Gastrocnemius medialis (tissue), 4 donors: ENCODE results near the gene MTAP. TPM values are rescaled to one million over a fixed set of nuclear protein-coding genes. Genes with fewer than 3 reads are reported as not detected.
A peak's percentile ranks its signal among the peaks of the same experiment; 100 is the strongest.

Experiments used
- ATAC-seq, 2 donors: fragments of 150-250 bp; one replicate each; pipeline ENCODE4 v1.9.1; 2016
- DNase-seq, 2 donors: peaks; one replicate each; pipeline ENCODE4 v3.0.0-alpha.2; 2019
- H3K27ac ChIP-seq, 4 donors: fragments of 200-600 bp; sonication (generic); 1 replicate in 1 of 4; 2 replicates in 3 of 4; pipeline ENCODE4 v1.5.1; 2016 to 2018; ENCODE audit warnings: mild to moderate bottlenecking in 2 of 4, moderate library complexity in 1 of 4
- H3K27me3 ChIP-seq, 3 donors: fragments of 200-600 bp; sonication (generic) in 2 of 3; 1 replicate in 1 of 3; 2 replicates in 2 of 3; pipeline versions ENCODE4 v1.5.1 to v1.6.0; 2016 to 2019; ENCODE audit warnings: mild to moderate bottlenecking in 1 of 3, moderate library complexity in 1 of 3
- H3K36me3 ChIP-seq, 2 donors: fragments of 200-600 bp; sonication (generic) in 1 of 2; one replicate each; pipeline ENCODE4 v1.5.1; 2017 to 2018
- H3K4me1 ChIP-seq, 2 donors: fragments of 200-600 bp; sonication (generic) in 1 of 2; one replicate each; pipeline ENCODE4 v1.5.1; 2016 to 2017; ENCODE audit warnings: mild to moderate bottlenecking in 2 of 2
- H3K4me3 ChIP-seq, 4 donors: fragments of 200-600 bp; sonication (generic) in 3 of 4; 1 replicate in 1 of 4; 2 replicates in 3 of 4; pipeline ENCODE4 v1.5.1; 2016 to 2019; ENCODE audit warnings: mild to moderate bottlenecking in 2 of 4
- H3K9me3 ChIP-seq, 3 donors: fragments of 200-600 bp; sonication (generic) in 2 of 3; 1 replicate in 1 of 3; 2 replicates in 2 of 3; pipeline ENCODE4 v1.5.1; 2016 to 2019
- POLR2A ChIP-seq, 2 donors: fragments of 450-650 bp; IDR thresholded peaks; one replicate each; pipeline ENCODE4 v1.6.1; 2017; ENCODE audit warnings: antibody characterized with exemption in 2 of 2, mild to moderate bottlenecking in 2 of 2, moderate library complexity in 2 of 2
- in situ Hi-C, 4 donors: fragments of 200-750 bp; cut with MboI; loops; one replicate each; pipeline versions ENCODE4 v1.15.0 to v1.8.0; 2017; ENCODE audit warnings: low sequenced_read_pairs in 4 of 4
- intact Hi-C: fragments of 100-400 bp; cut with DNase I; formaldehyde crosslinking; loops from one replicate; pipeline ENCODE4 v1.15.1; 2023; ENCODE audit warnings: low total_unique reads
- total RNA-seq, 4 donors: library from RNA; depleted of rRNA; stranded (reverse); fragments of >200 nt; gene quantifications; one replicate each; pipeline versions ENCODE4 v1.1.0 to v1.2.3, GENCODE V29; 2016
- TF ChIP-seq, protein P1 (sequence below), 5 experiments: fragments of 450-650 bp in 3 of 5; fragments of 200-600 bp in 2 of 5; sonication (generic) in 2 of 5; IDR thresholded peaks in 4 of 5; conservative IDR thresholded peaks in 1 of 5; 1 replicate in 4 of 5; 2 replicates in 1 of 5; pipeline ENCODE4 v1.5.1; 2016 to 2019; ENCODE audit warnings: antibody characterized with exemption in 5 of 5, mild to moderate bottlenecking in 3 of 5, moderate library complexity in 3 of 5

The MTAP gene
- total RNA-seq, 4 donors from 2014 or later, result 6.2 to 11.0 (median 9.4) TPM

DNA sequence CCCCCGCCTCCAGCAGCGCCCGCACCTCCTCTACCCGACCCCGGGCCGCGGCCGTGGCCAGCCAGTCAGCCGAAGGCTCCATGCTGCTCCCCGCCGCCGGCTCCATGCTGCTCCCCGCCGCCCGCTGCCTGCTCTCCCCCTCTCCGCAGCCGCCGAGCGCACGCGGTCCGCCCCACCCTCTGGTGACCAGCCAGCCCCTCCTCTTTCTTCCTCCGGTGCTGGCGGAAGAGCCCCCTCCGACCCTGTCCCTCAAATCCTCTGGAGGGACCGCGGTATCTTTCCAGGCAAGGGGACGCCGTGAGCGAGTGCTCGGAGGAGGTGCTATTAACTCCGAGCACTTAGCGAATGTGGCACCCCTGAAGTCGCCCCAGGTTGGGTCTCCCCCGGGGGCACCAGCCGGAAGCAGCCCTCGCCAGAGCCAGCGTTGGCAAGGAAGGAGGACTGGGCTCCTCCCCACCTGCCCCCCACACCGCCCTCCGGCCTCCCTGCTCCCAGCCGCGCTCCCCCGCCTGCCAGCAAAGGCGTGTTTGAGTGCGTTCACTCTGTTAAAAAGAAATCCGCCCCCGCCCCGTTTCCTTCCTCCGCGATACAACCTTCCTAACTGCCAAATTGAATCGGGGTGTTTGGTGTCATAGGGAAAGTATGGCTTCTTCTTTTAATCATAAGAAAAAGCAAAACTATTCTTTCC lies 172.4 kb downstream of the MTAP start:
- peaks cover 93 to 100% (median 98%) of the 10 kb centered on the region in 3 donors for H3K27me3 ChIP-seq
- intact Hi-C loops, result loop anchor here (2.0 kb wide), 1 partner anchor 18 kb away; no protein-coding TSS in a partner anchor
- ATAC-seq (peak; percentile 52 to 53), DNase-seq (no peak)
- H3K36me3 ChIP-seq, result no peaks in the 10 kb centered on the region
- peaks cover 13% of the 10 kb centered on the region in 2 donors for H3K4me1 ChIP-seq
- H3K4me3 ChIP-seq, result peak overlapping the region; percentile 49 to 69 (median 54)
- H3K27ac ChIP-seq, result no peak overlapping the region
- in situ Hi-C loops, result loop anchor here in 2 of 4 donors (25.0 kb wide), 1 partner anchor 638 kb away; the partner anchor contains the start of gene KLHL9 (in 2 of the 2)
- TF ChIP-seq, protein P1, sequence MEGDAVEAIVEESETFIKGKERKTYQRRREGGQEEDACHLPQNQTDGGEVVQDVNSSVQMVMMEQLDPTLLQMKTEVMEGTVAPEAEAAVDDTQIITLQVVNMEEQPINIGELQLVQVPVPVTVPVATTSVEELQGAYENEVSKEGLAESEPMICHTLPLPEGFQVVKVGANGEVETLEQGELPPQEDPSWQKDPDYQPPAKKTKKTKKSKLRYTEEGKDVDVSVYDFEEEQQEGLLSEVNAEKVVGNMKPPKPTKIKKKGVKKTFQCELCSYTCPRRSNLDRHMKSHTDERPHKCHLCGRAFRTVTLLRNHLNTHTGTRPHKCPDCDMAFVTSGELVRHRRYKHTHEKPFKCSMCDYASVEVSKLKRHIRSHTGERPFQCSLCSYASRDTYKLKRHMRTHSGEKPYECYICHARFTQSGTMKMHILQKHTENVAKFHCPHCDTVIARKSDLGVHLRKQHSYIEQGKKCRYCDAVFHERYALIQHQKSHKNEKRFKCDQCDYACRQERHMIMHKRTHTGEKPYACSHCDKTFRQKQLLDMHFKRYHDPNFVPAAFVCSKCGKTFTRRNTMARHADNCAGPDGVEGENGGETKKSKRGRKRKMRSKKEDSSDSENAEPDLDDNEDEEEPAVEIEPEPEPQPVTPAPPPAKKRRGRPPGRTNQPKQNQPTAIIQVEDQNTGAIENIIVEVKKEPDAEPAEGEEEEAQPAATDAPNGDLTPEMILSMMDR (IDR thresholded peaks at IDR 0.05 in 4 of 5, conservative IDR thresholded peaks at IDR 0.05 in 1 of 5), result no peak
- no peak for TF ChIP-seq POLR2A (IDR thresholded peaks at IDR 0.05)
- H3K9me3 ChIP-seq, result no peaks in the 10 kb centered on the region

DNA sequence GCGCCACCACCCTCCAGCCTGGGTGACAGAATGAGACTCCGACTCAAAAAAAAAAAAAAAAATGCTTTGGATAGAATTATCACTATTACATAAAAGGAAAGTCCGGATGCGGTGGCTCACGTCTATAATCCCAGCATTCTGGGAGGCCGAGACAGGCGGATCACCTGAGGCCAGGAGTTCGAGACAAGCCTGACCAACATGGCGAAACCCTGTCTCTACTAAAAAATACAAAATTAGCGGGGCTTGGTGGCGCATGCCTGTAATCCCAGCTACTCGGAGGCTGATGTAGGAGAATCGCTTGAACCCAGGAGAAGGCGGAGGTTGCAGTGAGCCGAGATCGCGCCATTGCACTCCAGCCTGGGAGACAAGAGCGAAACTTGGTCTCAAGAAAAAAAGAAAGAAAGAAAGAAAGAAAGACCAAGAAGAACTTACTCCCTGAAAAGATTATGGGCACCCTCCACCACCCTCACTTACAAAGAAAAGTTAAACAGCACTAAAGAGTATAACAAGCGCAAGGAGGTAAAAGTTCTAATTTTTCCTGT lies 174.0 kb downstream of the MTAP start:
- ATAC-seq, result no peak
- Histone ChIP-seq H3K4me3 (no peak overlapping the region), H3K27me3 (peaks cover 86 to 93% (median 92%) of the 10 kb centered on the region in 3 donors), H3K27ac (no peak overlapping the region), H3K9me3 (no peaks in the 10 kb centered on the region), H3K4me1 (peaks cover 13% of the 10 kb centered on the region in 2 donors), H3K36me3 (no peaks in the 10 kb centered on the region)
- no peak for TF ChIP-seq POLR2A (IDR thresholded peaks at IDR 0.05)
- TF ChIP-seq, protein P1 (IDR thresholded peaks at IDR 0.05 in 4 of 5, conservative IDR thresholded peaks at IDR 0.05 in 1 of 5), result no peak
- no peak for DNase-seq
- in situ Hi-C loops, result loop anchor here in 2 of 4 donors (25.0 kb wide), 1 partner anchor 639 kb away; the partner anchor contains the start of gene KLHL9 (in 2 of the 2)
- intact Hi-C loops, result no loop called here

DNA sequence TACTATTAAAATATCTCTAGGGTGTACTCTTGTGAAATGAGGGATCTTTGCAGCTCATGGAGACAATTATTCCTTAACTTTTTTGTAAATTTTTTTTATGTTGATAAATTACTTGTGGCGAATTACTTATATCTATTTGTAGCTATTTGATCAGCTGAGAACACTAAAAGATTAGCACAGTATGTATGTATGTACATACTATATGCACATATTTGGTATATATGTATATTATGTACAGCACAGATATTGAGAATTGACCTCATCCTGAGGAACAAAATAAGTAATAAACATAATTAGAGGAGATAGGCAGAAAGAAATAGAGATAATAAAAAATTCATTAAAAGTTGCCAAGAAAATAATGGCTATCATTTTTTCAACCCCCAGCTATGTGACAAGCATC lies 180.0 kb downstream of the MTAP start:
- no peak overlapping the region for H3K4me3 ChIP-seq
- DNase-seq (no peak), ATAC-seq (no peak)
- intact Hi-C loops (no loop called here), in situ Hi-C loops (loop anchor here in 2 of 4 donors (25.0 kb wide), 1 partner anchor 645 kb away; the partner anchor contains the start of gene KLHL9 (in 2 of the 2))
- H3K27ac ChIP-seq, result no peak overlapping the region
- H3K27me3 ChIP-seq, result peaks cover 72 to 83% (median 78%) of the 10 kb centered on the region in 3 donors
- TF ChIP-seq POLR2A (IDR thresholded peaks at IDR 0.05), result no peak
- TF ChIP-seq, protein P1 (IDR thresholded peaks at IDR 0.05 in 4 of 5, conservative IDR thresholded peaks at IDR 0.05 in 1 of 5), result no peak
- no peaks in the 10 kb centered on the region for H3K36me3 ChIP-seq
- H3K4me1 ChIP-seq, result no peaks in the 10 kb centered on the region
- H3K9me3 ChIP-seq, result no peaks in the 10 kb centered on the region

DNA sequence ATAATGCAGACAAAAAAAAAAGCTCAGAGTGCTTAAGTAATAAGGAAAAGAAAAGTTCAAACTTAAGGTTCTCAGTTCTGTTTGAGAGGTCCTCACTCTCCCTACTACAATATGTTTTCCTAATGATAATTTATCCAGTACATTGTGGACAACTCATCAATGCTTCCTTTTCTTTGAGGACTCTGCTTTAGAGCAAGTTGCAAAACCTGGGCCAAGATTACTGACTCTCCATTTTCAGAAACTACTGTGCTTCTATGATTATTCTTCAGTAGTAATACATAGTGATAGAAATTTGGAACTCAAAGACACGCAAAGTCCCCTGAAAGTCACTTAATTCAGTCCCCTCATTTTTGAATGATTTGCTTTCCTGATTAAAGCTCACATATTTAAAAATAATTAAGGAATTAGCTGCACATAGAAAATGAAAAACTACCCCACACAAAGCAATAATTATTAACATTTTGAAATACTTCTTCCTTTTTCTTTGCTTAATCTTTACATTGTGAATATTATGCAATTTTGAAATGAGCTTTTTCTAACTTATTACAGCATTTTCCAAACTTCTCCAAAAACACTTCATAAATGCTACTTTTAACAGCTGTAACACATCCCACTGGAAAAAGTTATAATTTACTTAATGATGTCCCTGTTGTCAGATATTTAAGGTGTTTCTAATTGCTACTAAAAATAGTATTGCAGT lies 180.6 kb downstream of the MTAP start:
- H3K4me3 ChIP-seq, result no peak overlapping the region
- in situ Hi-C loops, result loop anchor here in 2 of 4 donors (25.0 kb wide), 1 partner anchor 646 kb away; the partner anchor contains the start of gene KLHL9 (in 2 of the 2)
- DNase-seq (no peak), ATAC-seq (no peak)
- H3K27me3 ChIP-seq, result peaks cover 72 to 83% (median 78%) of the 10 kb centered on the region in 3 donors
- H3K27ac ChIP-seq, result no peak overlapping the region
- H3K36me3 ChIP-seq, result no peaks in the 10 kb centered on the region
- TF ChIP-seq POLR2A (IDR thresholded peaks at IDR 0.05), result no peak
- H3K9me3 ChIP-seq, result no peaks in the 10 kb centered on the region
- H3K4me1 ChIP-seq, result no peaks in the 10 kb centered on the region
- intact Hi-C loops, result no loop called here
